Effector memory CD8-positive, alpha-beta T cell (primary cell): ENCODE measurements around the gene B4GALNT1.
"Not testable (repeated sequence)": the region's sequence is repeated elsewhere in the genome, so short reads cannot be mapped to it uniquely, and the experiment has no call there.

Source experiments
- ATAC-seq: fragments of 150-1000 bp; cut with Tn5 transposase; replicated peaks from 2 replicates; pipeline ENCODE4 v1.10.0; 2021; ENCODE audit warnings: mild to moderate bottlenecking, moderate library complexity
- DNase-seq, 3 experiments: peaks; one replicate each; pipeline ENCODE4 v3.0.0; 2021
- H3K27ac Mint-ChIP-seq, 2 donors: one replicate each; pipeline ENCODE4 v1.8.0; 2022; ENCODE audit warnings: mild to moderate bottlenecking in 2 of 2, mixed read lengths in 2 of 2, moderate library complexity in 2 of 2
- H3K27me3 Mint-ChIP-seq, 2 donors: one replicate each; pipeline ENCODE4 v1.8.0; 2022; ENCODE audit warnings: mixed read lengths in 2 of 2
- H3K36me3 Mint-ChIP-seq: one replicate; pipeline ENCODE4 v1.8.0; 2022; ENCODE audit warnings: mild to moderate bottlenecking, moderate library complexity, mixed read lengths; ENCODE audit not compliant: insufficient read depth
- H3K4me1 Mint-ChIP-seq, 2 donors: one replicate each; pipeline ENCODE4 v1.8.0; 2022; ENCODE audit warnings: low read depth in 2 of 2, mixed read lengths in 2 of 2
- H3K4me3 Mint-ChIP-seq, 2 donors: one replicate each; pipeline ENCODE4 v1.8.0; 2022; ENCODE audit warnings: mild to moderate bottlenecking in 2 of 2, mixed read lengths in 2 of 2, moderate library complexity in 2 of 2
- H3K9me3 Mint-ChIP-seq, 2 donors: one replicate each; pipeline ENCODE4 v1.8.0; 2022; ENCODE audit warnings: mixed read lengths in 2 of 2

B4GALNT1 gene

DNA sequence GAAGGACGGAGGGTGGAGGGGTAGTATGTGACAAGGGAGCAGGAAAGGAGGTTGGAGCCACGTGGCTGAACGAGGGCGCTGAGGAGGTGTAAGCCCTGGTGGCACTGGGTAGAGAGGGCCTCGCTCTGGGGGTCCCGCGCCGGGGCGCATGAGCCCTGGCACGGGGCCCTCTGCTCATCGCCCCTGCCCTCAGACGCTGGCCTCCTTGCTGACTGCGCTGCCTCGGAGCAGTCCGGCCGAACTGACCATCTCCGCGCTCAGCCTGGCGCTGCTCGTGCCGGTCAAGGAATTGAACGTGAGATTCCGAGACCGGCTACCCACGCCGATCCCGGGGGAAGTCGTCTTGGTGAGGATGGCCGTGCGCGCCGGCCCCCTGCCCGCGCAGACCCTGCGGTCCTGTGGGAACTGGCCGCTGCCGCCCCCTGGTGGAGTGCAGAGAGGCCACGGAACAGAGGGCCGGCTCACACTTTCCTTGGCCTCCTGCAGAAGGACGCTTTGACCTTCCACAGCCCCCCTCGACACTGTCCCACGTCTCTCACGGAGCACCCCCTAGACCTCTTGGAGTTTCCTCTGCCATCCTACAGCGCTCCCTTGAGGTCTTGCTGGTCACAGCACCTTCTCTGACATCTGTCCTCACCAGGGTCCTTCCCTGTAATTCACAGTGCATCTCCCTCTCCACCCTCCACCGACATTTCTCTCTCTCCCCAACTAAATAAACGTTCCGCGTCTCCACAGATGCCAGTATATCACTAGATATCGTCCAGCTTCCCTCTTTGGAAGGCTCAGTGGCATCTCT lies 11.3 kb downstream of the B4GALNT1 start:
- Mint-ChIP-seq H3K27me3 (peaks cover 95 to 100% of the 10 kb centered on the region in 2 donors), H3K4me1 (peaks cover 20 to 32% of the 10 kb centered on the region in 2 donors), H3K36me3 (peaks cover 4% of the 10 kb centered on the region), H3K27ac (no peak overlapping the region), H3K9me3 (no peaks in the 10 kb centered on the region), H3K4me3 (peak overlapping the region; percentile 83 to 84)
- ATAC-seq (peak; percentile 67), DNase-seq (peak; percentile 36 to 53 (median 51))

DNA sequence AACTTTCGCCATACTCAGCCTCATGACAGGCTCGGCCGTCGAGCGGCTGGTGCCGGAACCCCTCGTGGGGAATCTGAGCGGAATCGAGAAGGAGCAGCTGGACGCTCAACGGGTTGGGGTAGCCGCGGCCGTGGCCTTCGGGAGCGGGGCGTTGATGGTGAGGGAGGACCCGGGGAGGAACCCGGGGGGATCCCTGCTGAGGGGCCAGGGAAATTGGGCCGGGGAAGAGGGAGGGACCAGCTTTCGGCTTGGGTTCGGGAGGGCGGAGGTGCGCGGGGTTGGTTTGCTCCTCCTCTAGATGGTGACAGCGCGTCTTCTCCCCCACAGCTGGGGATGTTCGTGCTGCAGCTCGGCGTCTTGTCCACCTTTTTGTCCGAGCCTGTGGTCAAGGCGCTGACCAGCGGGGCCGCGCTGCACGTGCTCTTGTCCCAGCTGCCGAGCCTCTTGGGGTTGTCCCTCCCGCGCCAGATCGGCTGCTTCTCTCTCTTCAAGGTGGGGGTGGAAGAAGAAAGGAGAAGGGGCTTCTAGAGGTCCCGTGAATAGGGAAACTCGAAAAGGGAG lies 12.0 kb downstream of the B4GALNT1 start:
- Mint-ChIP-seq H3K4me3 (peak overlapping the region; percentile 83 to 84), H3K27ac (no peak overlapping the region), H3K9me3 (no peaks in the 10 kb centered on the region), H3K4me1 (peaks cover 20 to 32% of the 10 kb centered on the region in 2 donors), H3K36me3 (peaks cover 3% of the 10 kb centered on the region), H3K27me3 (peaks cover 95 to 100% of the 10 kb centered on the region in 2 donors)
- DNase-seq: no peak
- peak; percentile 20 for ATAC-seq

DNA sequence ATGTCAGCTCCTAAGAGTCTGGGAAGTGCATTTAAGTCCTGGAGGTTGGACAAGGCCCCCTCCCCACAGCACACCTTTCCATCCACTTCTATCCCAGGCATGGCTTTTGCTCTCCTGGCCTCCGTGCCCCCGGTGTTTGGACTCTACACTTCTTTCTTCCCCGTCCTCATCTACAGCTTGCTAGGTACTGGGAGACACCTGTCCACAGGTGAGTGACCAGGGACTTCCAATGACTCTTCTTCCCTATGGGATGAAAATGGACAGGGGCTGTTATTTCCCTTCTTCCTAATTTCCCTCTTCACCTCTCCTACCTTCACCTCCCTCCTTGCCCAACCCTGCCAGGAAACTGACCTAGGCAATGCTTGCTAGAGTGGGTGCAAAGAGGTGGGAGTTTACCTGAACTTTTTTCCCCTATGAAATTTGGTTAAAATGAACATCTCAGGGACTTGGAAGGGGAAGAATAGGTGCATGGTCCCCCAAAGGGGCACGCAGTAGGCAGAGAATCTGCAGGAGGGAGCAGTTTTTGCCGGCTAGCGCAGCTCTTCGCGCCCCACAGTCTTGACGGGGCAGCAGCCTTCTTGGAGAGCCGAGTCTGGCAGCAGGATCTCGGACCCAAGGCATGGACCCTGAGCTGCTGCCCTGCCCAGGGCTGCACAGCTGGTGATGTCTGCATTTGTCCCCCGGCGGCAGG lies 12.6 kb downstream of the B4GALNT1 start:
- peak overlapping the region; percentile 83 to 84 for H3K4me3 Mint-ChIP-seq
- H3K36me3 Mint-ChIP-seq: peaks cover 3% of the 10 kb centered on the region
- no peak for DNase-seq
- H3K27me3 Mint-ChIP-seq: peaks cover 89 to 100% of the 10 kb centered on the region in 2 donors
- ATAC-seq: peak; percentile 3
- H3K27ac Mint-ChIP-seq: no peak overlapping the region
- H3K4me1 Mint-ChIP-seq: peaks cover 20 to 32% of the 10 kb centered on the region in 2 donors
- no peaks in the 10 kb centered on the region for H3K9me3 Mint-ChIP-seq

DNA sequence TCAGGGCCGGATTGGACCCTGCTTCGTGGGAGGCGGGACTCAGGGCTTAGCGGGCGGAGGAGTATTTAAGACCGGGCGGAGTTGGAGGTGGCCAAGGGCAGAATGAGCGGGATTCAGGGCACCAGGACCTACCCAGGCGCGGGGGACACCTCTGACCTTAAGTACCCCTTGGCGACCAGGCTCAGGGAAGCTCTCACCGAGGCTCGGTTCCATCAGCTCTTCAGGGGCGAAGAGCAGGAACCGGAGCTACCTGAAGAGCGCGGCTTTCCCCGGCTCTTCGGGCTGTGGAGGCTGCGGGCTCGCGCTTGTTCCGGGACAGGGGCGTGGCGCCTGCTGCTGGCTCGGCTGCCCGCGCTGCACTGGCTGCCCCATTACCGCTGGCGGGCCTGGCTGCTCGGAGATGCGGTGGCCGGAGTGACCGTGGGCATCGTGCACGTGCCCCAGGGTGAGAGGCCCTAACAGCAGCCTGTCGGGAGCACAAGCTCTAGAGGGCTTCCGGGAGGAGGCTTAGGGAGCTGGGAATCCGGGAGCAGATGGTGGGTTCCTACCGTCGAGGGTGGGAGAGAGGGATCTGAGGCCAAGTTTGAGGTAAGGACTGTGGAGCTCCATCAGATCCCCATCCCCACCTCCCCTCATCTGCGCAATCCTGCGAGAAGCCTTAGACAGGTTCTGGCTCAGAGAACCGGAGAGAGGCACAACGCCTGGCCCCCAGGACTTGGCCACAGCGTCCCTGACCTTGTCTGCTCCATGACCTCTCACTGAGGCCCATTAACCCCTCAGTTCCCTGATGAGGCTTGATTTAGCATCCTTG lies 13.4 kb downstream of the B4GALNT1 start:
- peaks cover 81 to 100% of the 10 kb centered on the region in 2 donors for H3K27me3 Mint-ChIP-seq
- H3K36me3 Mint-ChIP-seq: peaks cover 3% of the 10 kb centered on the region
- H3K9me3 Mint-ChIP-seq: no peaks in the 10 kb centered on the region
- H3K4me1 Mint-ChIP-seq: peaks cover 20 to 32% of the 10 kb centered on the region in 2 donors
- H3K4me3 Mint-ChIP-seq: peak overlapping the region; percentile 54 to 62
- peak; percentile 62 for ATAC-seq
- H3K27ac Mint-ChIP-seq: no peak overlapping the region
- DNase-seq: peak in 1 of 3 experiments; percentile 35

DNA sequence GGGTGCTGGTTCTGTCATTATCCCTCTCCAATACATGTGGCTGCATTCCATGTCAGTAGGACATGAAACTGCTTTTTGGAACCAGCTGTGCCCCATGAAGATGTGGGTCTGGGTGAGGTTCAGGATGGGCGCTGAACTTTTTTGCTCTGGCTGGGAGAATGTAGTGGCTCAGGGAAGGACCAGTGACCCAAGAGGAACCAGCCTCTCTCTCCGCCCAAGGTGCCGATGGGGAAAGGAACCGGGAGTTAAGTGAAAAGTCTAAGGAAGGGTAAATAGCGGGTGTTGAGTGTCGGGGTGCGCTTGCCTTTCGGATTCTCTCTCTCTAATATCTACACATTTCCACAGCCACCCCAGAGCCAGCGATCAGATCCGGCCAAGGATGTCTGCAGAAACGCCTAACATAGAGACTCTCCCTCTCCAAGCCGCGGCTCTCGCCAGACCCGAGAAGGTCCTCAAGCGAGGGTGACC lies 14.0 kb downstream of the B4GALNT1 start:
- Mint-ChIP-seq H3K9me3 (no peaks in the 10 kb centered on the region), H3K27ac (no peak overlapping the region), H3K27me3 (peaks cover 75 to 100% of the 10 kb centered on the region in 2 donors), H3K36me3 (peaks cover 3% of the 10 kb centered on the region), H3K4me3 (peak overlapping the region; percentile 54 to 62), H3K4me1 (peaks cover 20 to 32% of the 10 kb centered on the region in 2 donors)
- DNase-seq (no peak), ATAC-seq (no peak)

DNA sequence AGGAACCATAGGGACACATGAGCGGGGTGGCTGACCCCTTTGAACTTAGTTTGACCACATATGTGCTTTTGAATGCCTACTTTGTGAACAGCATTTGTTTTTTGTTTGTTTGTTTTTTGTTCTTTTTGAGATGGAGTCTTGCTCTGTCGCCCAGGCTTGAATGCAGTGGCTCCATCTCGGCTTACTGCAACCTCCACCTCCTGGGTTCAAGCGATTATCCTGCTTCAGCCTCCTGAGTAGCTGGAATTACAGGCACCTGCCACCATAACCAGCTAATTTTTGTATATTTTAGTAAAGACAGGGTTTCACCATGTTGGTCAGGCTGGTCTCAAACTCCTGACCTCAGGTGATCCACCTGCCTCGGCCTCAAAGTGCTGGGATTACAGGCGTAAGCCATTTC lies 14.6 kb downstream of the B4GALNT1 start:
- not testable (repeated sequence) for H3K4me3 Mint-ChIP-seq, H3K36me3 Mint-ChIP-seq, H3K27ac Mint-ChIP-seq, DNase-seq, H3K9me3 Mint-ChIP-seq, ATAC-seq
- peaks cover 69 to 100% of the 10 kb centered on the region in 2 donors for H3K27me3 Mint-ChIP-seq
- peaks cover 20 to 32% of the 10 kb centered on the region in 2 donors for H3K4me1 Mint-ChIP-seq

DNA sequence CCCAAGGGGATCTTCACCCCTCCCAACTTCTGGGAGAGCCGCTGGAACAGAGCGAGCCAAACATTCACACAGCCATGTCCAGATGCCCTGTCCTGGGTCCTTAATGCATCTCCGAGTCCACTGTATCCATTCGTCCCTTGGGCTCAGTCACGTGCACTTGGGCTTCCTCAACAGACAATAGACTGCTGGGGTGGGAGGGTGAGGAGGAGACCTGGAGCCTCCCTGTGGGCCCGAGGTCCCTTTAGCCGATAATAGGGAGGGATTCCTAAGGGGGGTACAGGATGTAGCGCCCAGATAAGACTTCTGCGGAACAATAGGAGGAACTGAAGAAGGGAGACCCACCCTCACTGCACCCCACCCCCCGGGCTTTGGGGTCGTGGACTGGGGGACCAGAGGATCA lies 15.1 kb downstream of the B4GALNT1 start:
- no peak for ATAC-seq
- Mint-ChIP-seq H3K4me1 (peaks cover 20 to 32% of the 10 kb centered on the region in 2 donors), H3K27me3 (peaks cover 64 to 100% of the 10 kb centered on the region in 2 donors), H3K36me3 (peaks cover 3% of the 10 kb centered on the region), H3K4me3 (no peak overlapping the region), H3K27ac (no peak overlapping the region), H3K9me3 (no peaks in the 10 kb centered on the region)
- DNase-seq: no peak

DNA sequence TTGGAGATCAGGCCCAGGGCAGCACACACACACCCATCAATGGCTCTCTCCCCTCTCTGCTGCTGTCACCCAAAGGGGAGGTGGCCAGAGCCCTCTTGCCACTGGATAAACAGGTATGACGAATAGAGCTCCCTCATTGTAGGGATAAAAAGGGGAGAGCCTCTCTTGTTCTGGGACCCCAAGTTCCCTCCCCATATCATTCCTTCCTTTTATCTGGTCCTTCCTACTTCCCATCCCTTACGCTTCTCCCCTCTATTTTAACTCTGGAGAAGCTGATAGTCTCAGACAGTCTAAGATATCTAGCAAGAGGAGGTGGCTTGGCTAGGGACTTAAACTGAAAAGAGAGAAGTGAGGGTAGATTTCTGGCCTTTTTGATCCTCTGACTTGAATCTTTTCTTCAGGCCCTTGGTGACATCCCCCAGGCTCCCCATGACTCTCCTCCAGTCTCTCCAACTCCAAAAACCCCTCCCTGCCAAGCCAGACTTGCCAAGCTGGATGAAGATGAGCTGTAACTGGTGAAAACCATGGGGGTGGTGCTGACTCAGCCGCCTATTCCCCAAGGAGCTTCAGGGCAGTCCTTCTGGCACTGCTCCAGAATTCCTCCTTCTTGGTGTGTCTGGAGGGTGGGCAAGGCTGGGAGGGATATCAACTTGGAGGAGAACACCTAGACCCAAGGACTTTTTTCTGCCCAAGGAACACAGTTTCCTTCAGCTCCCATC lies 16.5 kb downstream of the B4GALNT1 start:
- Mint-ChIP-seq H3K36me3 (no peaks in the 10 kb centered on the region), H3K9me3 (no peaks in the 10 kb centered on the region), H3K27me3 (peaks cover 50 to 95% of the 10 kb centered on the region in 2 donors), H3K4me3 (no peak overlapping the region), H3K27ac (no peak overlapping the region), H3K4me1 (peaks cover 13 to 23% of the 10 kb centered on the region in 2 donors)
- ATAC-seq (no peak), DNase-seq (no peak)

DNA sequence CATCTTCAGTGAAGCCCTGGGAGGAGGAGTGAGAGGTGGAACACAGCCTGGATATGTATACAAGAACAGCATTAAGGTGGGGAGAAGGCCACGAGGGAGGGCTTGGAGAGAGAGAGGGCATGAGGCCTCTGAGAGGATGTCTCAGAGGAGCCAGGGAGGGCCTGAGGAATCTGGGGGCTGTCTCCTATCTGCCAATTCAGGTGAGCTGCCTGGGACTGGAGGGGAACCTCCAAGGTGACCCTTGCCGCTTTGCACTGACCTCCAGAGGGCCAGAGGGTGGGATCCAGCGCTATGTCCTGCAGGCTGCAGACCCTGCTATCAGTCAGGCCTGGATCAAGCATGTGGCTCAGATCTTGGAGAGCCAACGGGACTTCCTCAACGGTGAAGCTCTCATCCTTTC lies 17.4 kb downstream of the B4GALNT1 start:
- no peak for ATAC-seq
- H3K4me1 Mint-ChIP-seq: peaks cover 4 to 19% of the 10 kb centered on the region in 2 donors
- no peaks in the 10 kb centered on the region for H3K36me3 Mint-ChIP-seq
- no peak overlapping the region for H3K27ac Mint-ChIP-seq
- no peak overlapping the region for H3K4me3 Mint-ChIP-seq
- H3K27me3 Mint-ChIP-seq: peaks cover 41 to 85% of the 10 kb centered on the region in 2 donors
- no peak for DNase-seq
- H3K9me3 Mint-ChIP-seq: no peaks in the 10 kb centered on the region

DNA sequence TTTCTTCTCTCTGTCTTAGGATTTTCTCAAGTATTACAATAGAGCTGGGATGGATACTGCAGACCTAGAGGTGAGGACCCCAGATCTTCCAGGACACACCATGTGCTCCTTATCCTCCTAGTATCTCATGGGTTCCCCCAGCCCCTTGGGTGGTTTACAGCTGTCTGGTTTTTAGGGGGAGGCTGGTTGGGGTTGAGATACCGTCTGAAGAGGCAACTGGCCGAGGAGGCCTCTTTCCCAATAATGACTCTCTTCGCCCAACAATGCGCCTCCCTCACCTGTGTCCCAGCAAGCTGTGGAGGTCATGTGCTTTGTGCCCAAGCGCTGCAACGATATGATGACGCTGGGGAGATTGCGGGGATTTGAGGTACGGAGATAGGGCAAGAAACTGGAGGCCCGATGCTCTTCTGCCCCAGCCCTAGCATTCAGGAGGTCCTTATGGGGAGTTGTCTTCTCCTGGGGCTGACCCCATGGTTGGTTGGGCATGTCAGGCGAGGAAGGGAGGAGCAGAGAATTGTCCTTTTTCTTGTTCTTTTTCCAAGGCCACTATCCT lies 18.0 kb downstream of the B4GALNT1 start:
- H3K4me1 Mint-ChIP-seq: peaks cover 4 to 17% of the 10 kb centered on the region in 2 donors
- H3K9me3 Mint-ChIP-seq: no peaks in the 10 kb centered on the region
- H3K36me3 Mint-ChIP-seq: no peaks in the 10 kb centered on the region
- H3K27ac Mint-ChIP-seq: no peak overlapping the region
- peaks cover 41 to 79% of the 10 kb centered on the region in 2 donors for H3K27me3 Mint-ChIP-seq
- no peak overlapping the region for H3K4me3 Mint-ChIP-seq
- DNase-seq (no peak), ATAC-seq (no peak)

DNA sequence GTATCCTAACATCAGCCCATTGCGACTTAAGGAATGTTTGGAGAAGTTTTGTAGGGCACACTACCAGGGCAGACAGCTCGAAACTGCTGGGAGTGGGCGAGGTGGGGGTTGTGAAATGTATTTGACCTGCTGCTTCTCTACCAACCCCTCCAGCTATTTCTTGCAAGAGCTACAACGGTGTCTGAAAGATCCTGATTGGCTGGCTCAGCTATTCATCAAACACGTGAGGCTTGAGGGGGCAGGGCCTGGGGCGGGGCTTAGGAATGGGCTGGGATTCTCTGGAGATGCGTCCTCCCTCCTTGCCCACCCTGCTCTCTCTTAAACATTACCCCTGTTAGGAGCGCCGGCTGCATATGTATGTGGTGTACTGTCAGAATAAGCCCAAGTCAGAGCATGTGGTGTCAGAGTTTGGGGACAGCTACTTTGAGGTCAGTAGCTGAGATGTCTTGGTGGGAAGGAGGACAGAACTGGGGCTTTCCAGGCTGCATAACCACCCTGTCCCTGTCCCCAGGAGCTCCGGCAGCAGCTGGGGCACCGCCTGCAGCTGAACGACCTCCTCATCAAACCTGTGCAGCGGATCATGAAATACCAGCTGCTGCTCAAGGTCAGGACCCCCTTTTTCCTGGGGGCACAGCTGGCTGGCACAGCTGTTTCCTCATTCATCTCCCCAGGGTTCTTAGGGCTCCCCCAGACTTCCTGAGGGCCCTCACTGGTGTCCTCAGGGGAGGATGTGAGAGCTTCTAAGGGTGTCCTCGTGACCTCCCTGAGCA lies 18.6 kb downstream of the B4GALNT1 start:
- H3K36me3 Mint-ChIP-seq: no peaks in the 10 kb centered on the region
- no peak overlapping the region for H3K4me3 Mint-ChIP-seq
- H3K27ac Mint-ChIP-seq: no peak overlapping the region
- H3K9me3 Mint-ChIP-seq: no peaks in the 10 kb centered on the region
- peaks cover 4 to 12% of the 10 kb centered on the region in 2 donors for H3K4me1 Mint-ChIP-seq
- peaks cover 35 to 73% of the 10 kb centered on the region in 2 donors for H3K27me3 Mint-ChIP-seq
- DNase-seq (no peak), ATAC-seq (no peak)
